Endothelial cell of umbilical vein (primary cell): Measurements from ENCODE around the gene LIN54. TPM values are rescaled to one million over a fixed set of nuclear protein-coding genes. Genes with fewer than 3 reads are reported as not detected.
A peak's percentile ranks its signal among the peaks of the same experiment; 100 is the strongest.
"Not testable (repeated sequence)": the region's sequence is repeated elsewhere in the genome, so short reads cannot be mapped to it uniquely, and the experiment has no call there.

Source experiments
- BruUV-seq: library from RNA; stranded (reverse); fragments of 400-500 nt; replicated peaks from 2 replicates; lab custom pipeline; 2021; lab: Mats Ljungman, UMichigan
- CTCF ChIA-PET: fragments of 300-600, 350-600 bp; sonication (Branson Sonifier 250); formaldehyde crosslinking; loops from one replicate; lab custom pipeline; 2021; ENCODE audit warnings: antibody characterized with exemption, inconsistent platforms; lab: Charles Lee
- POLR2A ChIA-PET: fragments of 300-600, 350-600 bp; sonication (Branson Sonifier 250); formaldehyde crosslinking; loops from one replicate; lab custom pipeline; 2021; ENCODE audit warnings: antibody characterized with exemption, inconsistent platforms; lab: Charles Lee
- DNase-seq: peaks from one replicate; pipeline ENCODE4 v3.0.0-alpha.2; 2011; ENCODE audit warnings: low read depth, low spot score
- FAIRE-seq: peaks from 2 replicates; lab custom pipeline; 2011; peaks lifted over from hg19 to GRCh38; lab: Jason Lieb, UNC
- H2AFZ ChIP-seq: 2 replicates; pipeline ENCODE4 v1.6.0; 2012; ENCODE audit warnings: low read depth, low read length, control low read depth, inconsistent platforms
- H3K27ac ChIP-seq: 2 replicates; pipeline ENCODE4 v1.5.1; 2011; ENCODE audit warnings: low read depth, mild to moderate bottlenecking, control low read depth, low read length, moderate library complexity; ENCODE audit not compliant: insufficient read depth
- H3K27me3 ChIP-seq, 2 experiments: 2 replicates each; pipeline versions ENCODE4 v1.6.0 to v1.6.1; 2011; ENCODE audit warnings: low read length in 2 of 2, mixed read lengths in 1 of 2; ENCODE audit not compliant: control insufficient read depth in 2 of 2, insufficient read depth in 2 of 2
- H3K36me3 ChIP-seq, 2 experiments: 2 replicates in 1 of 2; 3 replicates in 1 of 2; pipeline ENCODE4 v1.5.1; 2011; ENCODE audit warnings: low read length in 2 of 2, mild to moderate bottlenecking in 1 of 2, moderate library complexity in 1 of 2; ENCODE audit not compliant: control insufficient read depth in 2 of 2, insufficient read depth in 2 of 2; ENCODE audit errors: extremely low read depth in 1 of 2
- H3K4me1 ChIP-seq: 3 replicates; pipeline ENCODE4 v1.5.1; 2011; ENCODE audit warnings: mild to moderate bottlenecking, low read length; ENCODE audit not compliant: control insufficient read depth, insufficient read depth; ENCODE audit errors: extremely low read depth
- H3K4me2 ChIP-seq: 2 replicates; pipeline ENCODE4 v1.6.1; 2011; ENCODE audit warnings: low read length, control low read depth, mixed read lengths; ENCODE audit not compliant: insufficient read depth
- H3K4me3 ChIP-seq, 3 experiments: fragments of 200-600 bp in 1 of 3; sonication (generic), shearing (Covaris generic) in 1 of 3; replicated peaks in 1 of 3; 2 replicates each; pipeline ENCODE4 v1.5.1; 2011 to 2016; ENCODE audit warnings: control low read depth in 3 of 3, low read length in 3 of 3, mild to moderate bottlenecking in 2 of 3, inconsistent platforms in 1 of 3, low read depth in 1 of 3, moderate library complexity in 1 of 3; ENCODE audit not compliant: insufficient read depth in 1 of 3
- H3K79me2 ChIP-seq: 2 replicates; pipeline ENCODE4 v1.6.0; 2012; ENCODE audit warnings: low read length, inconsistent platforms; ENCODE audit not compliant: control insufficient read depth, insufficient read depth
- H3K9ac ChIP-seq: replicated peaks from 2 replicates; pipeline ENCODE3; 2011; ENCODE audit warnings: low read length, control low read depth; ENCODE audit not compliant: insufficient read depth; ENCODE audit errors: extremely low read depth
- H3K9me1 ChIP-seq: replicated peaks from 3 replicates; pipeline ENCODE4 v1.6.0; 2011; ENCODE audit warnings: mild to moderate bottlenecking, low read length; ENCODE audit not compliant: control insufficient read depth, insufficient read depth; ENCODE audit errors: extremely low read depth
- H3K9me3 ChIP-seq: replicated peaks from 2 replicates; pipeline ENCODE4 v1.5.1; 2012; ENCODE audit warnings: low read length, inconsistent platforms; ENCODE audit not compliant: control insufficient read depth, insufficient read depth
- H4K20me1 ChIP-seq: replicated peaks from 2 replicates; pipeline ENCODE3; 2011; ENCODE audit warnings: mild to moderate bottlenecking, low read length; ENCODE audit not compliant: control insufficient read depth, insufficient read depth; ENCODE audit errors: extremely low read depth
- EZH2 ChIP-seq: IDR thresholded peaks from 2 replicates; pipeline ENCODE4 v1.6.1; 2012; ENCODE audit warnings: borderline replicate concordance, low read depth, mild to moderate bottlenecking, moderate library complexity, low read length, inconsistent platforms; ENCODE audit not compliant: severe bottlenecking
- FOS ChIP-seq: IDR thresholded peaks from 2 replicates; pipeline ENCODE4 v1.6.1; 2011; ENCODE audit warnings: mild to moderate bottlenecking, low read length, moderate library complexity, borderline replicate concordance; ENCODE audit not compliant: insufficient read depth
- GATA2 ChIP-seq: IDR thresholded peaks from 2 replicates; pipeline ENCODE4 v1.7.0; 2011; ENCODE audit warnings: low read depth, mild to moderate bottlenecking, moderate library complexity, mixed read lengths, low read length; ENCODE audit not compliant: insufficient read length, insufficient read depth
- MYC ChIP-seq: IDR thresholded peaks from one replicate; pipeline ENCODE4 v1.6.1; 2011; ENCODE audit warnings: mild to moderate bottlenecking, low read depth, low read length
- POLR2AphosphoS5 ChIP-seq: IDR thresholded peaks from 2 replicates; pipeline ENCODE4 v1.6.1; 2012; ENCODE audit warnings: low read depth, mild to moderate bottlenecking, control low read depth, low read length, moderate library complexity; ENCODE audit not compliant: insufficient read depth
- dilution Hi-C: fragments of 300-500 bp; cut with MboI; formaldehyde crosslinking; loops from one replicate; pipeline ENCODE4 v1.15.0; 2019; ENCODE audit warnings: low sequenced_read_pairs; ENCODE audit not compliant: extremely low pct_ligation_motif_present
- intact Hi-C: fragments of 100-400 bp; cut with micrococcal nuclease; formaldehyde crosslinking; loops from one replicate; pipeline ENCODE4 v1.10.0; 2022
- polyA plus RNA-seq, 4 experiments: library from polyadenylated mRNA; depleted of rRNA in 3 of 4; stranded (reverse) in 3 of 4; unstranded in 1 of 4; fragments of >200 nt; gene quantifications; 2 replicates each; pipeline versions ENCODE4 v1.2.1 to v1.2.3, GENCODE V29; 2011 to 2012; ENCODE audit warnings: missing spikeins in 1 of 4
- total RNA-seq: library from RNA; stranded (reverse); gene quantifications from 2 replicates; pipeline ENCODE4 v1.2.3, GENCODE V29; 2021

The LIN54 gene
- total and polyA plus RNA-seq, 2 donors (not counting 3 experiments of a cell fraction or from before 2014, with no cell fraction given), result 6.2 to 15.7 TPM

DNA sequence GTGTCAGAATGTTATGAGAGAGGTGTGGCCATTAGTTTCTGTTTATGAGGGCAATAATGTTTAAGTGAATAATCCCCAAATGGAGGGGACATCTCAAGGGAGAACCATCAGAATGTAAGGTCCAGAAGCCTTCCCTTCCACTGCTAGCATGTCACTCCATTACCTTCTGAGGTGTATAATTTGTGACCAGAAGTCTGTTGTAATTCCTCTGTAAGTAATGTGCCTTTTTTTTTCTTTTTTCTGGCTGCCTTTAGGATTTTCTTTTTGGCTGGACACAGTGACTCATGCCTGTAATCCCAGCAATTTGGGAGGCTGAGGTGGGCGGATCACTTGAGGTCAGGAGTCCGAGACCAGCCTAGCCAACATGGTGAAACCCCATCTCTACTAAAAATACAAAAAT, 13.6 kb upstream of the LIN54 start:
- no peaks in the 10 kb centered on the region for H3K4me1 ChIP-seq
- peaks cover 0 to 4% of the 10 kb centered on the region in 2 experiments for H3K27me3 ChIP-seq
- TF ChIP-seq POLR2AphosphoS5 (no peak), MYC (no peak), EZH2 (no peak), GATA2 (no peak), FOS (no peak)
- intact Hi-C loops, result no loop called here
- no peak overlapping the region for H3K27ac ChIP-seq
- H3K9me1 ChIP-seq, result no peaks in the 10 kb centered on the region
- H2AFZ ChIP-seq, result no peak overlapping the region
- DNase-seq, result no peak
- dilution Hi-C loops, result no loop called here
- no peaks in the 10 kb centered on the region for H3K36me3 ChIP-seq
- no TSS peak for BruUV-seq
- no peaks in the 10 kb centered on the region for H4K20me1 ChIP-seq
- peaks cover 2% of the 10 kb centered on the region for H3K9me3 ChIP-seq
- CTCF ChIA-PET, result no interaction called here
- no peak overlapping the region for H3K4me3 ChIP-seq
- peak; percentile 48 for FAIRE-seq
- H3K9ac ChIP-seq, result no peak overlapping the region
- no peaks in the 10 kb centered on the region for H3K79me2 ChIP-seq
- H3K4me2 ChIP-seq, result no peak overlapping the region
- POLR2A ChIA-PET, result interaction anchor here (0.9 kb wide), 1 partner anchor 11 kb away, joined by 3 read pairs; the partner anchor contains the start of gene COPS4

- POLR2A ChIA-PET, result interaction anchor here (0.9 kb wide), 1 partner anchor 11 kb away, joined by 3 read pairs; the partner anchor contains the start of gene COPS4
- H4K20me1 ChIP-seq, H3K9me3 ChIP-seq: not testable (repeated sequence)
Observed at GRCh38 chr4:83023599-83023998, 13.0 kb upstream of the LIN54 start.

More at GRCh38 chr4:83023599-83023998, 13.0 kb upstream of the LIN54 start:
- H3K4me3 ChIP-seq, H3K27ac ChIP-seq, H3K4me1 ChIP-seq, H3K9ac ChIP-seq, H3K79me2 ChIP-seq, H3K4me2 ChIP-seq, dilution Hi-C loops, CTCF ChIA-PET, FAIRE-seq, H3K9me1 ChIP-seq, H3K36me3 ChIP-seq, DNase-seq, H3K27me3 ChIP-seq, BruUV-seq, H2AFZ ChIP-seq, intact Hi-C loops: not testable (repeated sequence)
